Renal cortical epithelial cell (primary cell): ENCODE measurements around the gene PHACTR4. TPM values are rescaled to one million over a fixed set of nuclear protein-coding genes. Genes with fewer than 3 reads are reported as not detected.
"Not testable (repeated sequence)": the region's sequence is repeated elsewhere in the genome, so short reads cannot be mapped to it uniquely, and the experiment has no call there.

Source experiments
- DNase-seq: peaks from one replicate; pipeline ENCODE4 v3.0.0-alpha.2; 2011; ENCODE audit warnings: low read depth
- total RNA-seq: library from RNA; depleted of rRNA; stranded (reverse); fragments of >200 nt; gene quantifications from 2 replicates; pipeline ENCODE4 v1.2.3, GENCODE V29; 2014

PHACTR4 gene
- total RNA-seq, 1 donor from 2014 or later, result 29.0 TPM

DNA sequence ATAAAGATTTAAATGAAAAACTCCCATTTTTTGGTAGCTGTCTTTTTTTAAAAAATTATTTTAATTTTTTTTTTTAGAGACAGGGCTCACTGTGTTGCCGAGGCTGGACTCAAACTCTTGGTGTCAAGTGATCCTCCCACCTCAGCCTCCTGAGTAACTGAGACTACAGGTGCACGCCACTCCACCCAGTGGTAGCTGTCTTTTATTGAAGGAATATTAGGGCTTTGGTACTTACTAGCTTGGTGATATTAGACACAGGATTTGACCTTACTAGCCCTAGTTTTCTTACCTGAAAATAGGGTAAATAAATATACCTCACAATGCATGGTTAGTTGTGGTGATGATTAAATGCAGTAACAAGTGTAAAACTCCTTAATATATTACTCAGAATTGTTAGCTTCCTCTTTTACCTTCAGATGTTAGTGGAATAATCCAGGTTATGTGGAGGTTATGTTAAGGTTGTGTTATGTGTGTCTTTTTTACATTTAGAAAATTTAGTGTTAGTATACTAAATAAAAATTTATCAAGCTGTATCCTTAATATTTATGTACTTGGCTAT, 66.8 kb downstream of the PHACTR4 start:
- DNase-seq, result no peak

DNA sequence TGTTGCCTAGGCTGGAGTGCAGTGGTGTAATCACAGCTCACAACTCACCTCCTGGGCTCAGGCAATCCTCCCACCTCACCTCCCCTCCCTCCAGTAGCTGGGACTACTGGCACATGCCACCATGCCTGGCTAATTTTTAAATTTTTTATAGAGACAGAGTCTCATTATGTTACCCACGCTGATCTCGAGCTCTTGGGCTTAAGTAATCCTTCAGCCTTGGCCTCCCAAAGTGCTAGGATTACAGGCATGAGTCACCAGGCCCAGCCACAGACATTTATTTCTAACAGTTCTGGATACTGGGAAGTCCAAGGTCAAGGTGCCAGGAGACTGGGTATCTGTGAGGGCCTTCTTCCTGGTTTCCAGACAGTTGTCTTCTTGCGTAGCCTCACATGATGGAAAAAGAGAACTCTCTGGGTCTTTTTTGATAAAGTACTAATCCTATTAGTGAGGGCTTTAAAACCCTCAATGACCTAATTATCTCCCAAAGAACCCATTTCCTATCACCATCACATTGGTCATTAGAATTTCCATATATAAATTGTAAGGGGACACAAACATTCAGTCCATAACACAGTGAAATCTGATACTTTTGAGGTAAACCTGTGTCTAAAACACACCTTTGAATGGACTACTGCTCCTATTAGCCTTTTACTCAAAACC, 67.9 kb downstream of the PHACTR4 start:
- DNase-seq, result peak; percentile 93

DNA sequence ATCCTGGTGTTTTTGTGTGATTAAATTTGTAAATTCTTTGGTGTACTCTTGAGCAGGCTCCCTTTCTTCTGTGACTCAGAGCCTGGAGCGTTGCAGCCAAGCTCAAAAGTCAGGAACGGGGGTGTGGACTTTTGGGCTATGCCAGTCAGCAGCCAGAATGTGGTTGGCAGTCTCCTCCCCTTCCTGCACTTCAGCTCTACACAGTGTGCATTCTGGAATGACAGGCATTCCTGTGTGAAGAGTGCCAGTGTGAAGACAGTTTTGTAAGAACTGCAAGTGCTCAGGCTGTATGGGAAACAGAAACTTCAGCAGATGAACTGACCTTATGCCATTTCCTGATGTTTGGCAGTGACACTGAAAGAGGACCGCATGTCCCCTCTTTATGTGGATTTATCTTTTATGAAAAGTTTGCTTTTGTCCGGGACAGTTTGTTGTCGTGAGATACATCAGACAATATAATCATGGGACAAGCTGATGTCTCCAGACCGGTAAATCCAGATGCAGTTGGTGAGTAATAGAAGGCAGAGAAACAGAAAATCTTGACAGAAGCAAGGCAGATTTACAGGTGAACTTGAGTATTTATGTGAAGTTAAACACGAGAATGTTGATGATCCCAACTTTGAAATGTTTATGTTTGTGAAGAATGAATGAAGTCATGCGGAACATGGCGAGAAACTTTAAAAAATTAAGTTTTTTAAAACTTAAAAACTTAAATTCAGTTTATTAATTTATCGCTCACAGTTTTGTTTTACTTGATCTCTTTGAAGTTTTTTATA, 68.6 kb downstream of the PHACTR4 start:
- DNase-seq, result peak; percentile 99

DNA sequence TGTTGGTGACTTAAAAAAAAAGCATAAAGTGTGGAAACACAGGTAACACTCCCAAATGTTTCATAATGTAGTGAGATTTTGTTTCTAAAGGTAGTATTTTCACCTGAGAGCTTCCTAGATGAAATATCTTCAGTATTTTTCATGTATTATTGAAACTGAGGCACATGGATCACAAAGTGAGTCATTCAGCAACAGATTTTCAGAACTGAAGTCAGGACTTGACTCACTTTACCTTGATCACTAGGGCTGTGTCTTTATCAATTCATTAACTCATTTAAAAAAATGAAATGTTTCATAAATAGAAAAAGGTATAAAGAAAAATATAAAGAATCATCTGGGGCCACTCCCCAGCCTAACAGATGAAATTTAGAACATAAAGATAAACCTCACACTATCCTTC, 69.8 kb downstream of the PHACTR4 start:
- no peak for DNase-seq

DNA sequence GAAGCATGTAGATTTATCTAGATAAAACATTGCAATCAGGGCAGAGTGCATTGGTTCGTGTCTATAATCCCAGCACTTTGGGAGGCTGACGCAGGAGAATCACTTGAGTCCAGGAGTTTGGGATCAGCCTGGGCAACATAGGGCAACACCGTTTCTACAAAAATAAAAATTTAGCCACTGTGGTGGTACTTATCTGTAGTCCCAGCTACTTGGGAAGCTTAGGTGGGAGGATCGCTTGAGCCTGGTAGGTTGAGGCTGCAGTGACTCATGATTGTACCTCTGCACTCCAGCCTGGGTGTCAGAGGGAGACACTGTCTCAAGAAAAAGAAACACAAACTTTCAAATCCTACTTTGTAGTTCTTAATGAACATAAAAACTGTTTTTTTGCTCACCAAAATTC, 72.1 kb downstream of the PHACTR4 start:
- DNase-seq, result no peak

DNA sequence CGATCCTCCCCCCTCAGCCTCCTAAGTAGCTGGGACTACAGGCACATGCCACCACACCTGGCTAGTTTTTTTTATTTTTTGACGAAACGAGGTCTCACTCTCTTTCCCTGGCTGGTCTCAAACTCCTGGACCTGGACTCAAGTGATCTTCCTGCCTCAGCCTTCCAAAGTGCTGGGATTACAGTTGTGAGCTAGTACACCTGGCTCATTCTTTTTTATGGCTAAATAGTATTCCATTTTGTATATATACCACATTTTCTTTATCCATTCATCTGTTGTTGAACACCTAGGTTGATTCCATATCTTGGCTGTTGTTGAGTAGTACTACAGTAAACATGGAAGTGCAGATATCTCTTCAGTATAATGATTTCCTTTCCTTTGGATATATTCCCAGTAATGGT, 74.0 kb downstream of the PHACTR4 start:
- no peak for DNase-seq

DNA sequence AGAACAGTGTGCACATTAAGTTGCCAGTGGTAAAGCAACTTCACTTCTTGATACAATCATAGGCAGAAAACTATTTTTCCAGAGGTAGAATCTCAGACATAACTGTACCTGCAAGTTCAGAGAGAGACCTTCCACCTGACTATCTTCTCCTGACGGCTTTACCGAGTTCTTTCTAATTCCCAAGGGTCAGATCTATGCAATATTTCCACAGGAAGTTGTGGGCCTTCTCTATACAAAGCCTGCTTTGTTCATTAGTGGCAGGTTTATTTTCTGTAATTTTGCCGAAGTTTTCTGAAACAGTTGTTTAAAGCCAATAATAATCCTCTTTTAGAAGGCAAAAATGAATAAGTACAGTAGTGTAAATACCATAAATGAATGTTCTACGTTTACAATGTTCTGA, 78.1 kb downstream of the PHACTR4 start:
- DNase-seq, result no peak

DNA sequence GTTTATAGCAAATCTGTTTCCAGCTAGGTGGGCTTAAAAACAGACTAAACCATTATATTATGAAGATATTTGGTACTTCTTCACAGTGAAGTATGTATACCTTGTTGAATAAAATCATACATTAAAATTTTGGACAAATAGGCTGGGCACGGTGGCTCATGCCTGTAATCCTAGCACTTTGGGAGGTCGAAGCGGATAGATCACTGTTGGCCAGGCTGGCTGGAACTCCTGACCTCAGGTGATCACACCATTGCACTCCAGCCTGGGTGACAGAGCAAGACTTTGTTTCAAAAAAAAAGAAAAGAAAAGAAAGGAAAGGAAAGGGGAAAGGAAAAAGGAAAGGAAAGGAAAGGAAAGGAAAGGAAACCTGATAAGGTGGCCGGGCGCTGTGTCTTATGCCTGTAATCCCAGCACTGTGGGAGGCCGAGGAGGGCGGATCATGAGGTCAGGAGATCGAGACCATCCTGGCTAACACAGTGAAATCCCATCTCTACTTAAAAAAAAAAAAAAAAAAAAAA, 78.6 kb downstream of the PHACTR4 start:
- not testable (repeated sequence) for DNase-seq

DNA sequence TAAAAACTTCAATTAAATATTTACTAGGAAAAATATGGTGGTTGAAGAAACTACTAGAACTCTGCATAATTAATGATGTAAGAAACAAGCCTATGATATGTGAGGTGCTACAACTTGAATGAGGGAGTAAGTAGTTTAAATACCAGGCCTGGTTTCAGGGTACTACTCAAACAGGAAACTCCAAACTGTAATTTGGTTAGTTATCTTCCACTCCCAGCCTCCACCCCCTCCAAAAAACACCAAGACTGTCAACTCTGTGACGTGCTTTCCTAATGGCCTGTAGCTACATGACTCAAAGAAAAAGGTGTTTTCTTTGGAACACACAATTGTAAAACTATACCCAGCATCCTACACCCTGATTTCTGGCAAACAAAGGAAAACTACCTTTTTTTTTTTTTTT, 80.4 kb downstream of the PHACTR4 start:
- peak; percentile 84 for DNase-seq

DNA sequence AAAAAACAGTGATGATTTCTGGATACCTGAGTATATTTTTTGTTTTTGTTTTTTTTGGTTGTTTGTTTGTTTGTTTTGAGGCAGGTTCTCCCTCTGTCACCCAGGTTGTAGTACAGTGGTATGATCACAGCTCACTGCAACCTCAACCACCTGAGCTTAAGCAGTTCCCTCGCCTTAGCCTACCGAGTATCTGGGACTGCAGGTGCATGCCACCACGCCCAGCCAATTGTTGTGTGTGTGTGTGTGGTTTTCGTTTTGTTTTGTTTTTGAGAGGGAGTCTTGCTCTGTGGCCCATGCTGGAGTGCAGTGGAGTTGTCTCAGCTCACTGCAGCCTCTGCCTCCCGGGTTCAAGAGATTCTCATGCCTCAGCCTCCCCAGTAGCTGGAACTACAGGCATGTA, 81.0 kb downstream of the PHACTR4 start:
- DNase-seq, result no peak

DNA sequence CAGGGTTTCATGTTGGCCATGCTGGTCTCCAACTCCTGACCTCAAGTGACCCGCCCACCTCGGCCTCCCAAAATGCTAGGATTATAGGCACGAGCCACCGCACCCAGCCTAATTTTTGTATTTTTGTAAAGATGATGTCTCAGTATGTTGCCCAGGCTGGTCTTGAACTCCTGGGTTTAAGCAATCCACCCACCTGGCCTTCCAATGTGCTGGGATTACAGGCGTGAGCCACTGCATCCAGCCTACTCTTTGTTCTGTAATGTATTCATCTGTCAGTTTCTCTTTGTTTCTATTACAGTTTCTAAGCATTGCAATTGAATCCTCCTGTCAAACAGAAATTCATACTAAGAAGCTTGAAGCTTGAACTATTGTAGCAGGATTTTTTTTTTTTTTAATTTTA, 81.5 kb downstream of the PHACTR4 start:
- no peak for DNase-seq

DNA sequence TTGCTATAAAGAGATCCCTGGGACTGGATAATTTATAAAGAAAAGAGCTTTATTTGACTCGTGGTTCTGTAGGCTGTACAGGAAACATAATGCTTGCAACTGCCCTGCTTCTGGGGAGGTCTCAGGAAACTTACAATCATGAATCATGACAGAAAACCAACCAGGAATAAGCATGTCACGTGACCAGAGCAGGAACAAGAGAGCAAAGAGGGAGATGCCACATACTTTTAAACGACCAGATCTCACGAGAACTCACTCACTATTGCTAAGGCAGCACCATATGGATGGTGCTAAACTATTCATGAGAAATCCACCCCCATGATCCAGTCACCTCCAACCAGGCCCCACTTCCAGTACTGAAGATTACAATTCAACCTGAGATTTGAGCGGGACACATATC, 86.5 kb downstream of the PHACTR4 start:
- DNase-seq, result peak; percentile 54

DNA sequence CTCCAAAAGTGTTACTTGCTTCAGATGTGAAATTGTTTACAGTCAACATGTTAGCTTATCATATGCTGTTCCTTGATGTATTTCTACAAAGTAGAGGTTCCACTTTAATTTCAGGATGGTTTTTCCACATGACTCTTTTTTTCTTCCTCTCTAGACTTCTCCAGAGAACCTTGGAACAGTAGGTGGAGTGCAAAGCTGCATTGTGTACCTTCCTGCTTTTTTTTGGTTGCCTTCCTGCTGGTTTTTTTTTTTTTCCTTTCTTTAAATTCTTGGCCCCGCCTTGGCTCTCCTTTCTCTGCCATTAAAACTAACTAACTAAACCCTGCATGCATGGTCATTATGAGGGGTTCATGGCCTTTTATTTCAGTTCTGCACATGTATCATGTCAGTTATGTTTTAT, 88.1 kb downstream of the PHACTR4 start:
- DNase-seq, result no peak

DNA sequence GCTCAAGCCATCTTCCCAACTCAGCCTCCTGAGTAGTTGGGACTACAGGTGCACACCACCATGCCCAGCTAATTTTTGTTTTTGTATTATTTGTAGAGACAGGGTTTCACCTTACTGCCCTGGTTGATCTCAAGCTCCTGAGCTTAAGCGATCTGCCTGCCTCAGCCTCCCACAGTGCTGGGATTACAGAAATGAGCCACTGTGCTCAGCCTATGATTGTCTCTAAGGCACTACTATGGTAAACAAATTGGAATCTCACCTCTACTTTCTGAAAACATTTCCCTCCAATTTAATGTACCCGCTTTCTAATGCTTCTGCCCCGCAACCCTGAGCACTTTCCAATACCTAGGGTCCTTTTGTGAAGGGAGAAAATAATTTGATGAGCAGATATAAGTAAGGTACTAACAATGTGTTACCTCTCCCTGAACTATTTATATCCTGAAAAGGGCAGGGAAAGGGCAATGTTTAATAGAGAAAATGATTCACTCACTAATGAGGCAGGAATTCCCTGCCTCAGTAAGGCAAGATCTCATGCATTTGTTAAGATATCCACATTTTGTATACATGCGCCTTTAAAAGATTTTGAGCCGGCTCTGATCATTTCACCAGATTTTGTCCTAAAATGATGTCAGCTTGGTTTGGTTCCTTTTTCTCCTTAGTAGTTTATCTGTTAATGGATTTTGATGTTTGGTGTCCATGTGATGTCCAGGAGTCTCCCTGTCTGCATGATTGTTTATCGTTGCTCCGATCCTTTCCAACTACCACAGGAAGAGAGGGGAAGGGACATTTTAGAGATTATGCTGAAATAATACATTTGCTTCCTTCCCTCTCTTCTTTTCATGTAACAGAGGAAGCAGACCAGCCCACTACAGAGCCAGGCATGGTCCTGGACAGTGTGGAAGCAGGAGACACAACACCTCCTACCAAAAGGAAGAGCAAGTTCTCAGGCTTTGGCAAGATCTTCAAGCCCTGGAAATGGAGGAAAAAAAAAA, 89.0 kb downstream of the PHACTR4 start:
- peak; percentile 38 for DNase-seq

DNA sequence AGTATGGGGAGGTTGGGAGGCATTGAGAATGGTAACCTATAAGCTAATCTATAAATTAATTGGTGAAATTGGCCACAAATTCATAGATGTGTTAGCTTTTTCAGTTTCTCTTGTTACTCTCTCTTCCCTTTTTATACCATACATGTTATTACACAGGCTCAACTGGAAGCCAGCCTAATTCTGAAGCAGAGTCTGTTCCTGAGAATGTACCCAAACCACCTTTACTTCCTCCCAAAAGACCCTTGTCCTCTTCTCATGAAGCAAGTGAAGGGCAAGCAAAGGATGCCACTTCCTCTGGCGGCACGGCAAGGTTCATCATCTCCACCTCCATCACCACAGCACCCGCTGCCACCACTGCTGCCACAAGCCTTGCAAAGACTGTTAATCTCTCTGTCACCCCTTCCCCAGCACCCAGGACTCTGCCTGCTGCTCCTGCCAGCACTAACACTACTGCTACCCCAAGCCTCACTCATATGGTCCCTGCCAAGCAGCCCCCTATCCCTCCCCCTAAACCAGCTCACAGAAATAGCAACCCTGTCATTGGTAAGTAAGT, 96.8 kb downstream of the PHACTR4 start:
- DNase-seq, result no peak

DNA sequence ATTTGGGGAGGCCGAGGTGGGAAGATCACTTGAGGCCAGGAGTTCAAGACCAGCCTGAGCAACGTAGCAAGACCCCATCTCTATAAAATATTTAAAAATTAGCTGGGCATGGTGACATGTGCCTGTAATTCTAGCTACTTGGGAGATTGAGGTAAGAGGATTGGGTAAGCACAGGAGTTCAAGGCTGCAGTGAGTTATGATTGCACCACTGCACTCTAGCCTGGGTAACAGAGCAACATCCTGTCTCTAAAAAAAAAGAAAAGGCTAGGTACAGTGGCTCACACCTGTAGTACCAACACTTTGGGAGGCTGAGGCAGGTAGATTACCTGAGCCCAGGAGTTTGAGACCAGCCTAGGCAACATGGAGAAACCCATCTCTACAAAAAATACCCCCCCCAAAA, 100.6 kb downstream of the PHACTR4 start:
- DNase-seq, result no peak

DNA sequence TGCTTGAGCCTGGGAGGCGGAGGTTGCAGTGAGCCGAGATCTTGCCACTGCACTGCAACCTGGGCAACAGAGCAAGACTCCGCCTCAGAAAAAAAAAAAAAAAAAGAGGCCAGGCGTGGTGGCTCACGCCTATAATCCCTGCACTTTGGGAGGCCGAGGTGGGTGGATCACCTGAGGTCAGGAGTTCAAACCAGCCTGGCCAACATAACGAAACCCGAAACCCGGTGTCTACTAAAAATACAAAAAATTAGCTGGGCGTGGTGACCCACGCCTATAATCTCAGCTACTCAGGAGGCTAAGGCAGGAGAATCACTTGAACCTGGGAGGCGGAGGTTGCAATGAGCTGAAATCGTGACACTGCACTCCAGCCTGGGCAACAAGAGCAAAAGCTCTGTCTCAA, 110.0 kb downstream of the PHACTR4 start:
- DNase-seq, result not testable (repeated sequence)

DNA sequence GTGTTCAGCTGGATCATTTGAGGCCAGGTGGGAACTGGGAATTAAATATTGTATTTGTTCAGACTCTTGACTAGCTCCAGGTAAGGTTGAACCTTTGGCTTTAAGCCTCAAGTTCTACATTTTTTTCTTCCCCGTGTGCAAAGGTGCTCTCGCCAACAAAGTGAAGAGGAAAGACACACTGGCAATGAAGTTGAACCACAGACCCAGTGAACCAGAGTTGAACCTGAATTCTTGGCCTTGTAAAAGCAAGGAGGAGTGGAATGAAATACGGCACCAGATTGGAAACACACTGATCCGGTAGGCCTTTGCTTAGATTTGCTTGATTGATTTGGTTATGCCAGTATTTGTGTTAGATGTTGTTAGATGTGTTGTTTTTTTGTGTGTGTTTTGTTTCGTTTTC, 110.8 kb downstream of the PHACTR4 start:
- peak; percentile 47 for DNase-seq

DNA sequence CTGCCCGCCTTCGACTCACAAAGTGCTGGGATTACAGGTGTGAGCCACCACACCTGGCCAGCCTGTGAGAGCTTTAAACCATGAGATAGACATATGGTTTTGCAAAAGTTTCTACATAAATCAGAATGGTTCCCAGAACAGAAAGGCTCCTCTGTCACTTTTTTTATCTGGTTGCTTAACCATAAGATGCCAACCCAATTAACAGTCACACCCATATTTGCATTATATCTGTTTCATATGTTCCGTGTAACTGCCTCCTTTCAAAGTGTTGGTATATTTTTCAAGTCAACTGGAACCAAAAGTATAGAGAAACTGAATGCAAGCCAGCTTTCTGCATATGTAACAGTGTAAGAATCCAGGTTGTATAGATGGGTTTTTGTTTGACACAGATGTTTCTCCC, 112.6 kb downstream of the PHACTR4 start:
- no peak for DNase-seq

DNA sequence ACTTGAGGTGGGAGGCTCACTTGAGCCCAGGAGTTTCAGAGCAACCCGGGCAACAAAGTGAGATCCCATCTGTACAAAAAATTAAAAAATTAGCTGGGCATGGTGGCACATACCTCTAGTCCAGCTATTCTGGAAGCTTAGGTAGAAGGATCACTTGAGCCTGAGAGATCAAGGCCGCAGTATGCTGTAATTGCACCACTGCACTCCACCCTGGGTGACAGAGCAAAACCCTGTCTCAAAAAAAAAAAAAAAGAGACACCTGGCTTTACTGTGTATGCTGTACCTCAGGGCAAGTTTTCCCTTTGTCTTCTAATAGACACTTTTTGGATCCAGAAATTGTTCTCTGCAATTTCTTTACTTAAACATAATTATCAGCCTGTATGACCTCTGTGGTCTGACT, 113.2 kb downstream of the PHACTR4 start:
- DNase-seq, result no peak

DNA sequence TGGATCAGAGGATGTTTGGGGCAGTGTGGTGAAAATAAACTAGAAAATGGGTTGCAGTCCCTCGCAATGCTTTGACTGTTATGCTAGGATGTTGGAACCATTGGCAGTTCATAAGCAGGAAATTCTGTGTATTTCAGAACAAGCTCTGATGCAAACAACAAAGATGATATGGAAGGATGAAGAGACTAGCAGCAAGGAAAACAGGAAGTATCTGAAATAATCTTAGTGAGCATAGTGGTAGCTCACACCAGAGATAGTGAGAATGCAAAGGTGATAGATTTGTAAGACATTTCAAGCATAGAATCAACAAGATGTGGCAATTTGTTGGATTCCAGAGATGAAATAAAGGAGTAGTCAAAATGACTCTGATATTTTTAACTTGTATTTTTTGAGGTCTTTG, 125.2 kb downstream of the PHACTR4 start:
- DNase-seq, result no peak

DNA sequence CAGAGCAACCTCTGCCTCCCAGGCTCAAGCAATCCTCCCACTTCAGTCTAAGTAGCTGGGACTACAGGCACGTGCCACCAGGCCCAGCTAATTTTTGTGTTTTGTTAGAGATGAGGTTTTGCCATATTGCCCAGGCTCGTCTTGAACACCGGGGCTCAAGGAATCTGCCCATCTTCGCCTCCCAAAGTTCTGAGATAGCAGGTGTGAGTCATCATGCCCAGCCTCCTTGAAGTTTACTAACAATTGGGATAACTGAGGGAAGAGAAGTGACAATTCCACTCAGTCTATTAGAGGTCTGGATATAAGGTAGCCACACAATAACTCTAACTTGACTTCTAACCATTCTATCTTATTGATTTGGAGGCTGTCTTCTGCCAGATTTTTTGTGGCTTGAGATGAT, 130.0 kb downstream of the PHACTR4 start:
- no peak for DNase-seq
